ENCODE measurements around the gene FAT3. TPM values are rescaled to one million over a fixed set of nuclear protein-coding genes. Genes with fewer than 3 reads are reported as not detected.

Gene FAT3
- total RNA-seq, 2 donors from 2014 or later, result 0.10 to 0.96 TPM

GRCh38 chr11:92192141-92192540 is 32.5 kb upstream of the FAT3 start:
- Histone ChIP-seq H3K36me3 (no peaks in the 10 kb centered on the region), H3K4me3 (no peak overlapping the region), H3K4me1 (no peaks in the 10 kb centered on the region), H3K27ac (no peak overlapping the region), H3K27me3 (no peaks in the 10 kb centered on the region), H3K9ac (ENCODE audit: low read depth in 2 of 2, low read length in 2 of 2) (no peak overlapping the region), H3K9me3 (no peaks in the 10 kb centered on the region)
- no peak for DNase-seq
- TF ChIP-seq, protein P1, sequence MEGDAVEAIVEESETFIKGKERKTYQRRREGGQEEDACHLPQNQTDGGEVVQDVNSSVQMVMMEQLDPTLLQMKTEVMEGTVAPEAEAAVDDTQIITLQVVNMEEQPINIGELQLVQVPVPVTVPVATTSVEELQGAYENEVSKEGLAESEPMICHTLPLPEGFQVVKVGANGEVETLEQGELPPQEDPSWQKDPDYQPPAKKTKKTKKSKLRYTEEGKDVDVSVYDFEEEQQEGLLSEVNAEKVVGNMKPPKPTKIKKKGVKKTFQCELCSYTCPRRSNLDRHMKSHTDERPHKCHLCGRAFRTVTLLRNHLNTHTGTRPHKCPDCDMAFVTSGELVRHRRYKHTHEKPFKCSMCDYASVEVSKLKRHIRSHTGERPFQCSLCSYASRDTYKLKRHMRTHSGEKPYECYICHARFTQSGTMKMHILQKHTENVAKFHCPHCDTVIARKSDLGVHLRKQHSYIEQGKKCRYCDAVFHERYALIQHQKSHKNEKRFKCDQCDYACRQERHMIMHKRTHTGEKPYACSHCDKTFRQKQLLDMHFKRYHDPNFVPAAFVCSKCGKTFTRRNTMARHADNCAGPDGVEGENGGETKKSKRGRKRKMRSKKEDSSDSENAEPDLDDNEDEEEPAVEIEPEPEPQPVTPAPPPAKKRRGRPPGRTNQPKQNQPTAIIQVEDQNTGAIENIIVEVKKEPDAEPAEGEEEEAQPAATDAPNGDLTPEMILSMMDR (IDR thresholded peaks at IDR 0.05), result no peak
- intact Hi-C loops (cut with DNase I), result no loop called here

DNA sequence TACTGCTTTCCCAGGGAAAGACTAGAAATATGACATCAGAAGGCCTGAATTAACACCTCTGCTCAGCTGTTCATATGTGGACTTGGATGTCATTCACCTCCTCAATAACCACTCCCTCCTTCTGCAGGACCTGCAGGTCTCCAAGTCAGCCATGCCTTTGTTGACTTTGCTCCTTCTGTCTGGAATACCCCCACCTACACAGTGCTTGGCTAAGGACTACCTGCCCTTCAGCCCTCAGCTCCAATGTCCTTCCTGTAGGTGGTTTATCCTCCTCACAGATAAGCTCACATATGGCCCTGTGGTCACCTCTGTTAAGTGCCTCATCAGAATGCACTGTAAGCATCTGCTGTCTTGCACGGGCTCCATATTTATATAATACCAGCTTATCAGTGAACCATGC is 26.4 kb upstream of the FAT3 start:
- DNase-seq, result no peak
- Histone ChIP-seq H3K27ac (no peak overlapping the region), H3K4me3 (no peak overlapping the region), H3K27me3 (no peaks in the 10 kb centered on the region), H3K36me3 (no peaks in the 10 kb centered on the region), H3K4me1 (no peaks in the 10 kb centered on the region), H3K9me3 (no peaks in the 10 kb centered on the region), H3K9ac (ENCODE audit: low read depth in 2 of 2, low read length in 2 of 2) (no peak overlapping the region)
- TF ChIP-seq, protein P1 (IDR thresholded peaks at IDR 0.05), result no peak
- intact Hi-C loops (cut with DNase I), result no loop called here

DNA sequence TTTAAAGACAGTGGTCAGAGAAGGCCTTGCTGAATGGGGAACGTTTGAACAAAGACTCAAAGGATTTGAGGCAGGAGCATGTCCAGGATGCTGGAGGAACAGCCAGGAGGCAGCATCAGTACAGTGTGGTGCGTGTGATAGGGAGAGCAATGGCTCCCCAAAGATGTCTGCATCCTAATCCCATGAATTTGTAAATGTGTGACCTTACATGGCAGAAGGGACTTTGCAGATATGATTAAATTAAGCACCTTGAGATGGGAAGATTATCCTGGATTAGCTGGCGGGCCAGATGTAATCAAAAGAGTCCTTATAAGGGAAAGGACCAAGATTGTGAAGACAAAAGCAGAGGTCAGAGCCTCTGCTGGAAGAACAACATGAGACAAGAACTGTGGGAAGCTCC is 24.6 kb upstream of the FAT3 start:
- Histone ChIP-seq H3K27ac (no peak overlapping the region), H3K9me3 (no peaks in the 10 kb centered on the region), H3K4me3 (no peak overlapping the region), H3K27me3 (no peaks in the 10 kb centered on the region), H3K9ac (ENCODE audit: low read depth in 2 of 2, low read length in 2 of 2) (no peak overlapping the region), H3K4me1 (no peaks in the 10 kb centered on the region), H3K36me3 (no peaks in the 10 kb centered on the region)
- DNase-seq, result no peak
- intact Hi-C loops (cut with DNase I), result no loop called here
- TF ChIP-seq, protein P1 (IDR thresholded peaks at IDR 0.05), result no peak

DNA sequence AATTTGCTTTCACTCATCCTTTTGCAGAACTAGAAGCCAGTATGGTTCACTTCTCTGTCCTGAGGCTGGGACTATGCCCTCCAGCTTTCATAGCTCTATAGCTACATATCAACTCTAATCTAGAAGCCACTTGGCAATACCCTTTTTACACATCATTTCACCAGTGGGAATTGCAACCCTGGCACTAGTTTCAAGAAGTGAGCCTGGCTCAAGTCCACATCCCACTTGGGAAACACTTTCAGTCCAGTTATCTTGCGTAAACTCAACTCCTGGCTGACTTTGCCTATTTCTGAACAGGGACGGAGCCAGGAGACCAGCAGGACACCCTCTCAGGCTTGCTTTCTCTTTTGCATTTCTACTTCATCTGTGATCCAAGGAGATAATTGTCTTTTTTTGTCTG is 19.9 kb upstream of the FAT3 start:
- intact Hi-C loops (cut with DNase I), result no loop called here
- Histone ChIP-seq H3K27me3 (no peaks in the 10 kb centered on the region), H3K9ac (ENCODE audit: low read depth in 2 of 2, low read length in 2 of 2) (no peak overlapping the region), H3K4me3 (no peak overlapping the region), H3K36me3 (no peaks in the 10 kb centered on the region), H3K27ac (no peak overlapping the region), H3K4me1 (no peaks in the 10 kb centered on the region), H3K9me3 (no peaks in the 10 kb centered on the region)
- no peak for DNase-seq
- TF ChIP-seq, protein P1 (IDR thresholded peaks at IDR 0.05), result no peak

DNA sequence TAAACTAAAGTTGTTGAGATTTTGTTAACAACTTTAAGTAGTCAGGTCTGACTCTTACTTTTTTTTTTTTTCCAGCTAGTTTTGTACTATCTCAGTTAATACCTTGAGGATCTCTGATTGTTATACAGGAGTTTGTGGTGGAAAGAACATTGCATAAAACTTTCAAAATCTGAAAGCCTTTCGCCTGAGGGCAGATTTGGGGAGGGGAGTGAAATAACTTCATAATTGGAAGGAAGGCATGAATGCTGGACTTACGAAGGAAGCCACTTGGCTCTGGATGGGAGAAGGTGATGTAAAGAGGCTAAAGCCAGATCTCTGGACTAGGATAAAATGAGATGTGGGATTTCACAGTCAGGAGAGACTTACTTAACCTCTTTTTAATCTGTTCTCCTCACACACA is 18.2 kb upstream of the FAT3 start:
- no peak overlapping the region for H3K4me3 ChIP-seq
- intact Hi-C loops (cut with DNase I), result no loop called here
- no peaks in the 10 kb centered on the region for H3K4me1 ChIP-seq
- TF ChIP-seq, protein P1 (IDR thresholded peaks at IDR 0.05), result no peak
- H3K9me3 ChIP-seq, result no peaks in the 10 kb centered on the region
- no peaks in the 10 kb centered on the region for H3K27me3 ChIP-seq
- no peak overlapping the region for H3K9ac ChIP-seq (ENCODE audit: low read depth in 2 of 2, low read length in 2 of 2)
- no peak overlapping the region for H3K27ac ChIP-seq
- no peak for DNase-seq
- no peaks in the 10 kb centered on the region for H3K36me3 ChIP-seq

All from colonic mucosa (tissue), 4 donors.